ENCODE data around the gene SLC51B. TPM values are rescaled to one million over a fixed set of nuclear protein-coding genes. Genes with fewer than 3 reads are reported as not detected.
A peak's percentile ranks its signal among the peaks of the same experiment; 100 is the strongest.
"Not testable (repeated sequence)": the region's sequence is repeated elsewhere in the genome, so short reads cannot be mapped to it uniquely, and the experiment has no call there.

SLC51B gene
- polyA plus RNA-seq, 4 donors: 8.5 to 11.7 (median 9.9) TPM

- DNase-seq (ENCODE audit: low read depth in 4 of 4, low spot score in 2 of 4): peak in 1 of 4 donors; percentile 29
These were observed 37.2 kb downstream of the SLC51B start for GRCh38 chr15:65082303-65082953.

GRCh38 chr15:65083262-65083701, 38.1 kb downstream of the SLC51B start:
- DNase-seq (ENCODE audit: low read depth in 4 of 4, low spot score in 2 of 4): peak in 3 of 4 donors; percentile 47 to 69 (median 58)

GRCh38 chr15:65084500-65085206, 39.5 kb downstream of the SLC51B start:
- DNase-seq (ENCODE audit: low read depth in 4 of 4, low spot score in 2 of 4): no peak

- no peak for DNase-seq (ENCODE audit: low read depth in 4 of 4, low spot score in 2 of 4)
These were observed 40.1 kb downstream of the SLC51B start for GRCh38 chr15:65085207-65085753.

- no peak for DNase-seq (ENCODE audit: low read depth in 4 of 4, low spot score in 2 of 4)
These were observed 40.9 kb downstream of the SLC51B start for GRCh38 chr15:65085990-65086679.

GRCh38 chr15:65086680-65087111, 41.5 kb downstream of the SLC51B start:
- no peak for DNase-seq (ENCODE audit: low read depth in 4 of 4, low spot score in 2 of 4)

GRCh38 chr15:65087411-65087810, 42.2 kb downstream of the SLC51B start:
- no peak for DNase-seq (ENCODE audit: low read depth in 4 of 4, low spot score in 2 of 4)

- DNase-seq (ENCODE audit: low read depth in 4 of 4, low spot score in 2 of 4): no peak
These were observed 42.9 kb downstream of the SLC51B start for GRCh38 chr15:65087873-65088642.

GRCh38 chr15:65088643-65089021, 43.4 kb downstream of the SLC51B start:
- no peak for DNase-seq (ENCODE audit: low read depth in 4 of 4, low spot score in 2 of 4)

GRCh38 chr15:65089206-65089824, 44.1 kb downstream of the SLC51B start:
- no peak for DNase-seq (ENCODE audit: low read depth in 4 of 4, low spot score in 2 of 4)

GRCh38 chr15:65091946-65092770, 47.0 kb downstream of the SLC51B start:
- DNase-seq (ENCODE audit: low read depth in 4 of 4, low spot score in 2 of 4): no peak

- DNase-seq (ENCODE audit: low read depth in 4 of 4, low spot score in 2 of 4): no peak
These were observed 48.0 kb downstream of the SLC51B start for GRCh38 chr15:65092911-65093792.

- DNase-seq (ENCODE audit: low read depth in 4 of 4, low spot score in 2 of 4): not testable (repeated sequence)
These were observed 48.6 kb downstream of the SLC51B start for GRCh38 chr15:65093793-65094170.

GRCh38 chr15:65094294-65094995, 49.3 kb downstream of the SLC51B start:
- DNase-seq (ENCODE audit: low read depth in 4 of 4, low spot score in 2 of 4): no peak

GRCh38 chr15:65095011-65095746, 50.0 kb downstream of the SLC51B start:
- DNase-seq (ENCODE audit: low read depth in 4 of 4, low spot score in 2 of 4): no peak

GRCh38 chr15:65095747-65096104, 50.5 kb downstream of the SLC51B start:
- DNase-seq (ENCODE audit: low read depth in 4 of 4, low spot score in 2 of 4): no peak

All from left renal cortex interstitium (tissue), 4 donors.